ENCODE results near the gene DPY19L3. TPM values are rescaled to one million over a fixed set of nuclear protein-coding genes. Genes with fewer than 3 reads are reported as not detected.
A peak's percentile ranks its signal among the peaks of the same experiment; 100 is the strongest.
"Not testable (repeated sequence)": the region's sequence is repeated elsewhere in the genome, so short reads cannot be mapped to it uniquely, and the experiment has no call there.

The DPY19L3 gene
- total RNA-seq, 2 experiments from 2014 or later, result 15.7 to 17.5 TPM

- no peaks in the 10 kb centered on the region for H3K9me3 Mint-ChIP-seq
- peaks cover 7% of the 10 kb centered on the region for H3K4me1 Mint-ChIP-seq
- no peaks in the 10 kb centered on the region for H3K36me3 Mint-ChIP-seq
- DNase-seq (no peak), ATAC-seq (ENCODE audit: low read depth) (no peak)
- POLR2A ChIA-PET, result no interaction called here
- H3K27me3 Mint-ChIP-seq, result no peaks in the 10 kb centered on the region
- no peak overlapping the region for H3K4me3 Mint-ChIP-seq
- H3K27ac Mint-ChIP-seq, result no peak overlapping the region
Measured at GRCh38 chr19:32469795-32470194, 64.2 kb downstream of the DPY19L3 start.

- H3K27me3 Mint-ChIP-seq, result no peaks in the 10 kb centered on the region
- H3K36me3 Mint-ChIP-seq, result no peaks in the 10 kb centered on the region
- no peaks in the 10 kb centered on the region for H3K9me3 Mint-ChIP-seq
- no peak overlapping the region for H3K27ac Mint-ChIP-seq
- peaks cover 7% of the 10 kb centered on the region for H3K4me1 Mint-ChIP-seq
- H3K4me3 Mint-ChIP-seq, result no peak overlapping the region
- POLR2A ChIA-PET, result no interaction called here
- ATAC-seq (ENCODE audit: low read depth) (no peak), DNase-seq (no peak)
Measured at GRCh38 chr19:32471095-32471494, 65.5 kb downstream of the DPY19L3 start.

- H3K36me3 Mint-ChIP-seq, result no peaks in the 10 kb centered on the region
- POLR2A ChIA-PET, result no interaction called here
- ATAC-seq (ENCODE audit: low read depth) (no peak), DNase-seq (no peak)
- no peak overlapping the region for H3K4me3 Mint-ChIP-seq
- H3K27me3 Mint-ChIP-seq, result no peaks in the 10 kb centered on the region
- no peaks in the 10 kb centered on the region for H3K9me3 Mint-ChIP-seq
- no peak overlapping the region for H3K27ac Mint-ChIP-seq
- peaks cover 7% of the 10 kb centered on the region for H3K4me1 Mint-ChIP-seq
Measured at GRCh38 chr19:32471811-32472210, 66.2 kb downstream of the DPY19L3 start.

- Mint-ChIP-seq H3K4me1 (peaks cover 7% of the 10 kb centered on the region), H3K4me3 (no peak overlapping the region), H3K9me3 (no peaks in the 10 kb centered on the region), H3K36me3 (peaks cover 3% of the 10 kb centered on the region), H3K27ac (no peak overlapping the region), H3K27me3 (no peaks in the 10 kb centered on the region)
- no peak for ATAC-seq (ENCODE audit: low read depth)
- POLR2A ChIA-PET, result no interaction called here
- no peak for DNase-seq
Measured at GRCh38 chr19:32475141-32476031, 69.8 kb downstream of the DPY19L3 start.

- Mint-ChIP-seq H3K27ac (no peak overlapping the region), H3K36me3 (peaks cover 3% of the 10 kb centered on the region), H3K4me1 (peaks cover 7% of the 10 kb centered on the region), H3K9me3 (no peaks in the 10 kb centered on the region), H3K4me3 (no peak overlapping the region), H3K27me3 (no peaks in the 10 kb centered on the region)
- ATAC-seq (ENCODE audit: low read depth), result no peak
- no peak for DNase-seq
- POLR2A ChIA-PET, result no interaction called here
Measured at GRCh38 chr19:32476032-32476350, 70.4 kb downstream of the DPY19L3 start.

GRCh38 chr19:32480321-32480720, 74.8 kb downstream of the DPY19L3 start:
- DNase-seq (no peak), ATAC-seq (ENCODE audit: low read depth) (no peak)
- no peaks in the 10 kb centered on the region for H3K27me3 Mint-ChIP-seq
- H3K4me1 Mint-ChIP-seq, result no peaks in the 10 kb centered on the region
- H3K9me3 Mint-ChIP-seq, result no peaks in the 10 kb centered on the region
- H3K27ac Mint-ChIP-seq, result no peak overlapping the region
- POLR2A ChIA-PET, result no interaction called here
- peaks cover 5% of the 10 kb centered on the region for H3K36me3 Mint-ChIP-seq
- H3K4me3 Mint-ChIP-seq, result no peak overlapping the region

- Mint-ChIP-seq H3K4me3 (no peak overlapping the region), H3K27me3 (no peaks in the 10 kb centered on the region), H3K9me3 (no peaks in the 10 kb centered on the region), H3K4me1 (no peaks in the 10 kb centered on the region), H3K36me3 (peaks cover 10% of the 10 kb centered on the region), H3K27ac (no peak overlapping the region)
- ATAC-seq (ENCODE audit: low read depth) (no peak), DNase-seq (no peak)
- POLR2A ChIA-PET, result no interaction called here
Measured at GRCh38 chr19:32483574-32483973, 78.0 kb downstream of the DPY19L3 start.

GRCh38 chr19:32489971-32490370, 84.4 kb downstream of the DPY19L3 start:
- Mint-ChIP-seq H3K9me3 (peaks cover 1% of the 10 kb centered on the region), H3K36me3 (peaks cover 10% of the 10 kb centered on the region), H3K27ac (peak overlapping the region; percentile 38), H3K4me1 (peaks cover 2% of the 10 kb centered on the region), H3K4me3 (no peak overlapping the region), H3K27me3 (peaks cover 4% of the 10 kb centered on the region)
- POLR2A ChIA-PET, result no interaction called here
- ATAC-seq (ENCODE audit: low read depth) (no peak), DNase-seq (no peak)

- Mint-ChIP-seq H3K27ac (no peak overlapping the region), H3K36me3 (no peaks in the 10 kb centered on the region), H3K27me3 (peaks cover 5% of the 10 kb centered on the region), H3K9me3 (no peaks in the 10 kb centered on the region), H3K4me1 (peaks cover 7% of the 10 kb centered on the region), H3K4me3 (no peak overlapping the region)
- no peak for DNase-seq
- POLR2A ChIA-PET, result no interaction called here
- ATAC-seq (ENCODE audit: low read depth), result no peak
Measured at GRCh38 chr19:32497391-32497790, 91.8 kb downstream of the DPY19L3 start.

GRCh38 chr19:32498648-32499200, 93.2 kb downstream of the DPY19L3 start:
- ATAC-seq (ENCODE audit: low read depth), result no peak
- no peak overlapping the region for H3K4me3 Mint-ChIP-seq
- no peak overlapping the region for H3K27ac Mint-ChIP-seq
- POLR2A ChIA-PET, result no interaction called here
- H3K36me3 Mint-ChIP-seq, result no peaks in the 10 kb centered on the region
- H3K27me3 Mint-ChIP-seq, result peaks cover 7% of the 10 kb centered on the region
- no peak for DNase-seq
- peaks cover 7% of the 10 kb centered on the region for H3K4me1 Mint-ChIP-seq
- no peaks in the 10 kb centered on the region for H3K9me3 Mint-ChIP-seq

- H3K36me3 Mint-ChIP-seq; H3K9me3 Mint-ChIP-seq; H3K4me1 Mint-ChIP-seq; ATAC-seq (ENCODE audit: low read depth); POLR2A ChIA-PET; H3K27me3 Mint-ChIP-seq; DNase-seq; H3K27ac Mint-ChIP-seq; H3K4me3 Mint-ChIP-seq: not testable (repeated sequence)
Measured at GRCh38 chr19:32512498-32512897, 106.9 kb downstream of the DPY19L3 start.

- ATAC-seq (ENCODE audit: low read depth) (no peak), DNase-seq (no peak)
- Mint-ChIP-seq H3K36me3 (no peaks in the 10 kb centered on the region), H3K4me1 (peaks cover 8% of the 10 kb centered on the region), H3K27ac (no peak overlapping the region), H3K9me3 (no peaks in the 10 kb centered on the region), H3K4me3 (no peak overlapping the region), H3K27me3 (no peaks in the 10 kb centered on the region)
- POLR2A ChIA-PET, result no interaction called here
Measured at GRCh38 chr19:32519023-32519422, 113.5 kb downstream of the DPY19L3 start.

- H3K4me3 Mint-ChIP-seq, result no peak overlapping the region
Measured at GRCh38 chr19:32522967-32523366, 117.4 kb downstream of the DPY19L3 start.

GRCh38 chr19:32526895-32527294, 121.3 kb downstream of the DPY19L3 start:
- no peaks in the 10 kb centered on the region for H3K36me3 Mint-ChIP-seq
- H3K27me3 Mint-ChIP-seq, result peaks cover 2% of the 10 kb centered on the region
- DNase-seq (no peak), ATAC-seq (ENCODE audit: low read depth) (no peak)
- H3K4me1 Mint-ChIP-seq, result no peaks in the 10 kb centered on the region
- H3K27ac Mint-ChIP-seq, result no peak overlapping the region
- peaks cover 9% of the 10 kb centered on the region for H3K9me3 Mint-ChIP-seq
- H3K4me3 Mint-ChIP-seq, result no peak overlapping the region
- POLR2A ChIA-PET, result no interaction called here

More at GRCh38 chr19:32522967-32523366, 117.4 kb downstream of the DPY19L3 start:
- no peak for DNase-seq
- POLR2A ChIA-PET, result no interaction called here
- H3K27me3 Mint-ChIP-seq, result peaks cover 2% of the 10 kb centered on the region
- H3K36me3 Mint-ChIP-seq, result no peaks in the 10 kb centered on the region
- peaks cover 8% of the 10 kb centered on the region for H3K4me1 Mint-ChIP-seq
- no peak for ATAC-seq (ENCODE audit: low read depth)
- H3K27ac Mint-ChIP-seq, result no peak overlapping the region
- H3K9me3 Mint-ChIP-seq, result no peaks in the 10 kb centered on the region
